WTC11 (cell line): Measurements from ENCODE around the gene MAP3K14. TPM values are rescaled to one million over a fixed set of nuclear protein-coding genes. Genes with fewer than 3 reads are reported as not detected.

Experiments
- ATAC-seq: fragments of 200-7000 bp; cut with Tn5 transposase; 2 replicates; pipeline ENCODE4 v1.10.0; 2021; ENCODE audit warnings: mild to moderate bottlenecking, moderate library complexity
- CTCF ChIA-PET: fragments of 300-600 bp; sonication (Branson Sonifier 250); formaldehyde crosslinking; loops from one replicate; lab custom pipeline; 2021; ENCODE audit warnings: antibody characterized with exemption; lab: Charles Lee
- POLR2A ChIA-PET: fragments of 350-600 bp; sonication (Branson Sonifier 250); formaldehyde crosslinking; loops from one replicate; lab custom pipeline; 2021; ENCODE audit warnings: antibody characterized with exemption; lab: Charles Lee
- DNase-seq: peaks from one replicate; pipeline ENCODE4 v3.0.0; 2021; ENCODE audit warnings: low spot score
- H3K27ac Mint-ChIP-seq: 2 replicates; pipeline ENCODE4 v1.8.0; 2021; ENCODE audit warnings: mixed read lengths
- H3K27me3 Mint-ChIP-seq: 2 replicates; pipeline ENCODE4 v1.8.0; 2021; ENCODE audit warnings: low read depth, mild to moderate bottlenecking, moderate library complexity, mixed read lengths
- H3K36me3 Mint-ChIP-seq: 2 replicates; pipeline ENCODE4 v1.8.0; 2021; ENCODE audit warnings: mixed read lengths
- H3K4me1 Mint-ChIP-seq: 2 replicates; pipeline ENCODE4 v1.8.0; 2022; ENCODE audit warnings: mixed read lengths
- H3K4me3 Mint-ChIP-seq: 2 replicates; pipeline ENCODE4 v1.8.0; 2021; ENCODE audit warnings: mild to moderate bottlenecking, moderate library complexity, mixed read lengths
- H3K9me3 Mint-ChIP-seq: 2 replicates; pipeline ENCODE4 v1.8.0; 2021; ENCODE audit warnings: mixed read lengths
- CBFB ChIP-seq: sonication (generic); formaldehyde crosslinking; IDR thresholded peaks from 2 replicates; pipeline ENCODE4 v1.8.1; 2022; ENCODE audit warnings: mild to moderate bottlenecking, low read depth, missing genetic modification reagents
- CREM ChIP-seq: sonication (generic); formaldehyde crosslinking; IDR thresholded peaks from 2 replicates; pipeline ENCODE4 v1.8.1; 2022; ENCODE audit warnings: mild to moderate bottlenecking, missing genetic modification reagents, moderate library complexity
- GABPB1 ChIP-seq: sonication (generic); formaldehyde crosslinking; IDR thresholded peaks from 2 replicates; pipeline ENCODE4 v1.8.1; 2023; ENCODE audit warnings: mild to moderate bottlenecking, missing genetic modification reagents
- KAT7 ChIP-seq: sonication (generic); formaldehyde crosslinking; IDR thresholded peaks from 2 replicates; pipeline ENCODE4 v1.8.1; 2023; ENCODE audit warnings: missing genetic modification reagents, mild to moderate bottlenecking, borderline replicate concordance
- NR2C2 ChIP-seq: sonication (generic); formaldehyde crosslinking; IDR thresholded peaks from 2 replicates; pipeline ENCODE4 v1.8.0; 2022; ENCODE audit warnings: mild to moderate bottlenecking, missing genetic modification reagents
- SMAD4 ChIP-seq: sonication (generic); formaldehyde crosslinking; IDR thresholded peaks from 2 replicates; pipeline ENCODE4 v1.8.0; 2022; ENCODE audit warnings: mild to moderate bottlenecking, missing genetic modification reagents
- ZBTB21 ChIP-seq: sonication (generic); formaldehyde crosslinking; IDR thresholded peaks from 2 replicates; pipeline ENCODE4 v1.8.1; 2023; ENCODE audit warnings: mild to moderate bottlenecking, missing genetic modification reagents, borderline replicate concordance
- ZNF121 ChIP-seq: sonication (generic); formaldehyde crosslinking; IDR thresholded peaks from 2 replicates; pipeline ENCODE4 v1.8.0; 2023; ENCODE audit warnings: missing genetic modification reagents
- ZNF263 ChIP-seq: sonication (generic); formaldehyde crosslinking; IDR thresholded peaks from 2 replicates; pipeline ENCODE4 v1.8.1; 2022; ENCODE audit warnings: low read depth, mild to moderate bottlenecking, moderate library complexity, missing genetic modification reagents
- ZNF317 ChIP-seq: sonication (generic); formaldehyde crosslinking; IDR thresholded peaks from 2 replicates; pipeline ENCODE4 v1.8.1; 2023; ENCODE audit warnings: low read depth, mild to moderate bottlenecking, moderate library complexity, missing genetic modification reagents, borderline replicate concordance
- ZNF423 ChIP-seq: fragments of 250-450 bp; sonication (Bioruptor Pico); IDR thresholded peaks from 2 replicates; pipeline ENCODE4 v2.1.2; 2022; ENCODE audit warnings: mild to moderate bottlenecking, moderate library complexity
- ZNF532 ChIP-seq: fragments of 250-450 bp; sonication (Bioruptor Pico); IDR thresholded peaks from 2 replicates; pipeline ENCODE4 v1.9.0; 2021; ENCODE audit warnings: mild to moderate bottlenecking, borderline replicate concordance
- total RNA-seq: library from RNA; stranded (reverse); gene quantifications from 3 replicates; pipeline ENCODE4 v1.2.3, GENCODE V29; 2021
- TF ChIP-seq, protein P1 (sequence below): sonication (generic); formaldehyde crosslinking; IDR thresholded peaks from 2 replicates; pipeline ENCODE4 v1.8.0; 2023; ENCODE audit warnings: missing genetic modification reagents, mild to moderate bottlenecking, borderline replicate concordance
- TF ChIP-seq, protein P2 (sequence below): sonication (generic); formaldehyde crosslinking; conservative IDR thresholded peaks from 2 replicates; pipeline ENCODE4 v1.8.1; 2022; ENCODE audit warnings: mild to moderate bottlenecking, missing genetic modification reagents
- TF ChIP-seq, protein P3 (sequence below): sonication (generic); formaldehyde crosslinking; IDR thresholded peaks from 2 replicates; pipeline ENCODE4 v1.8.1; 2023; ENCODE audit warnings: mild to moderate bottlenecking, missing genetic modification reagents, borderline replicate concordance
- TF ChIP-seq, protein P4 (sequence below): fragments of 250-450 bp; sonication (Bioruptor Pico); IDR thresholded peaks from 2 replicates; pipeline ENCODE4 v1.8.0; 2021; ENCODE audit warnings: mild to moderate bottlenecking

The MAP3K14 gene
- total RNA-seq, 1 experiment from 2014 or later, result 4.0 TPM

GRCh38 chr17:45357364-45357997 is 40.7 kb upstream of the MAP3K14 start (continued):
- no peak for TF ChIP-seq ZNF532
- TF ChIP-seq KAT7 (CRISPR knock-in tag), result no peak

GRCh38 chr17:45355087-45355486 is 38.3 kb upstream of the MAP3K14 start:
- H3K27me3 Mint-ChIP-seq, result peaks cover 19% of the 10 kb centered on the region
- CTCF ChIA-PET, result interaction anchor here (1.0 kb wide), 1 partner anchor 84 kb away, joined by 3 read pairs; no protein-coding TSS in a partner anchor
- DNase-seq, result peak; percentile 1
- H3K9me3 Mint-ChIP-seq, result peaks cover 21% of the 10 kb centered on the region
- H3K4me3 Mint-ChIP-seq, result no peak overlapping the region
- no peak for ATAC-seq
- no peaks in the 10 kb centered on the region for H3K4me1 Mint-ChIP-seq
- no peak for TF ChIP-seq ZBTB21 (CRISPR knock-in tag)
- TF ChIP-seq SMAD4 (CRISPR knock-in tag), result no peak
- no peak for TF ChIP-seq CREM (CRISPR knock-in tag)
- TF ChIP-seq, protein P1, sequence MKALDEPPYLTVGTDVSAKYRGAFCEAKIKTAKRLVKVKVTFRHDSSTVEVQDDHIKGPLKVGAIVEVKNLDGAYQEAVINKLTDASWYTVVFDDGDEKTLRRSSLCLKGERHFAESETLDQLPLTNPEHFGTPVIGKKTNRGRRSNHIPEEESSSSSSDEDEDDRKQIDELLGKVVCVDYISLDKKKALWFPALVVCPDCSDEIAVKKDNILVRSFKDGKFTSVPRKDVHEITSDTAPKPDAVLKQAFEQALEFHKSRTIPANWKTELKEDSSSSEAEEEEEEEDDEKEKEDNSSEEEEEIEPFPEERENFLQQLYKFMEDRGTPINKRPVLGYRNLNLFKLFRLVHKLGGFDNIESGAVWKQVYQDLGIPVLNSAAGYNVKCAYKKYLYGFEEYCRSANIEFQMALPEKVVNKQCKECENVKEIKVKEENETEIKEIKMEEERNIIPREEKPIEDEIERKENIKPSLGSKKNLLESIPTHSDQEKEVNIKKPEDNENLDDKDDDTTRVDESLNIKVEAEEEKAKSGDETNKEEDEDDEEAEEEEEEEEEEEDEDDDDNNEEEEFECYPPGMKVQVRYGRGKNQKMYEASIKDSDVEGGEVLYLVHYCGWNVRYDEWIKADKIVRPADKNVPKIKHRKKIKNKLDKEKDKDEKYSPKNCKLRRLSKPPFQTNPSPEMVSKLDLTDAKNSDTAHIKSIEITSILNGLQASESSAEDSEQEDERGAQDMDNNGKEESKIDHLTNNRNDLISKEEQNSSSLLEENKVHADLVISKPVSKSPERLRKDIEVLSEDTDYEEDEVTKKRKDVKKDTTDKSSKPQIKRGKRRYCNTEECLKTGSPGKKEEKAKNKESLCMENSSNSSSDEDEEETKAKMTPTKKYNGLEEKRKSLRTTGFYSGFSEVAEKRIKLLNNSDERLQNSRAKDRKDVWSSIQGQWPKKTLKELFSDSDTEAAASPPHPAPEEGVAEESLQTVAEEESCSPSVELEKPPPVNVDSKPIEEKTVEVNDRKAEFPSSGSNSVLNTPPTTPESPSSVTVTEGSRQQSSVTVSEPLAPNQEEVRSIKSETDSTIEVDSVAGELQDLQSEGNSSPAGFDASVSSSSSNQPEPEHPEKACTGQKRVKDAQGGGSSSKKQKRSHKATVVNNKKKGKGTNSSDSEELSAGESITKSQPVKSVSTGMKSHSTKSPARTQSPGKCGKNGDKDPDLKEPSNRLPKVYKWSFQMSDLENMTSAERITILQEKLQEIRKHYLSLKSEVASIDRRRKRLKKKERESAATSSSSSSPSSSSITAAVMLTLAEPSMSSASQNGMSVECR, result no peak
- TF ChIP-seq, protein P2, sequence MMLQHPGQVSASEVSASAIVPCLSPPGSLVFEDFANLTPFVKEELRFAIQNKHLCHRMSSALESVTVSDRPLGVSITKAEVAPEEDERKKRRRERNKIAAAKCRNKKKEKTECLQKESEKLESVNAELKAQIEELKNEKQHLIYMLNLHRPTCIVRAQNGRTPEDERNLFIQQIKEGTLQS (CRISPR knock-in tag), result no peak
- no peak for TF ChIP-seq ZNF263
- POLR2A ChIA-PET, result interaction anchor here (0.6 kb wide), 1 partner anchor 76 kb away, joined by 7 read pairs; no protein-coding TSS in a partner anchor
- H3K27ac Mint-ChIP-seq, result no peak overlapping the region
- no peaks in the 10 kb centered on the region for H3K36me3 Mint-ChIP-seq

DNA sequence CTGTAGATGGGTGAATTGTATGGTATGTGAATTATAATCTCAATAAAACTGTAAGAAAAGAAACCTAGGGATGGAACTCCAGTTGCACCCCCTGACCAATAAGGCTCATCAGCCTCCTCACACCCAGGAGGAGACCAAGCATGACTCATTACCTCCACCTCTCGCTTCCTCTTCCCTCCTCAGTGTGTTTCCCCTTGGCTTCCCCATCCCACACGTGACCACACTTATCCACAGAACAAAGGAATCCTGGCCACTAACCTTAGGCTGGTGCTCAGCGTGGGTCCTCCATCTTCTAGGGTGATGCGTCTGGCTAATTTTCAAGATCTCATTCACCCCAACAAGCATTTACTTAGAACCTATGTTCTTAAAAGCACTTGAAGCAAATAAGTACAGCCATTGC is 36.2 kb upstream of the MAP3K14 start:
- Mint-ChIP-seq H3K36me3 (no peaks in the 10 kb centered on the region), H3K4me3 (no peak overlapping the region), H3K9me3 (peaks cover 21% of the 10 kb centered on the region), H3K27me3 (peaks cover 21% of the 10 kb centered on the region), H3K27ac (no peak overlapping the region), H3K4me1 (no peaks in the 10 kb centered on the region)
- POLR2A ChIA-PET, result no interaction called here
- no peak for ATAC-seq
- CTCF ChIA-PET, result no interaction called here
- DNase-seq, result no peak
- no peak for TF ChIP-seq ZNF317 (CRISPR knock-in tag)
- TF ChIP-seq ZNF423 (CRISPR knock-in tag), result no peak
- no peak for TF ChIP-seq CBFB
- no peak for TF ChIP-seq ZNF121
- no peak for TF ChIP-seq GABPB1 (CRISPR knock-in tag)
- TF ChIP-seq, protein P3, sequence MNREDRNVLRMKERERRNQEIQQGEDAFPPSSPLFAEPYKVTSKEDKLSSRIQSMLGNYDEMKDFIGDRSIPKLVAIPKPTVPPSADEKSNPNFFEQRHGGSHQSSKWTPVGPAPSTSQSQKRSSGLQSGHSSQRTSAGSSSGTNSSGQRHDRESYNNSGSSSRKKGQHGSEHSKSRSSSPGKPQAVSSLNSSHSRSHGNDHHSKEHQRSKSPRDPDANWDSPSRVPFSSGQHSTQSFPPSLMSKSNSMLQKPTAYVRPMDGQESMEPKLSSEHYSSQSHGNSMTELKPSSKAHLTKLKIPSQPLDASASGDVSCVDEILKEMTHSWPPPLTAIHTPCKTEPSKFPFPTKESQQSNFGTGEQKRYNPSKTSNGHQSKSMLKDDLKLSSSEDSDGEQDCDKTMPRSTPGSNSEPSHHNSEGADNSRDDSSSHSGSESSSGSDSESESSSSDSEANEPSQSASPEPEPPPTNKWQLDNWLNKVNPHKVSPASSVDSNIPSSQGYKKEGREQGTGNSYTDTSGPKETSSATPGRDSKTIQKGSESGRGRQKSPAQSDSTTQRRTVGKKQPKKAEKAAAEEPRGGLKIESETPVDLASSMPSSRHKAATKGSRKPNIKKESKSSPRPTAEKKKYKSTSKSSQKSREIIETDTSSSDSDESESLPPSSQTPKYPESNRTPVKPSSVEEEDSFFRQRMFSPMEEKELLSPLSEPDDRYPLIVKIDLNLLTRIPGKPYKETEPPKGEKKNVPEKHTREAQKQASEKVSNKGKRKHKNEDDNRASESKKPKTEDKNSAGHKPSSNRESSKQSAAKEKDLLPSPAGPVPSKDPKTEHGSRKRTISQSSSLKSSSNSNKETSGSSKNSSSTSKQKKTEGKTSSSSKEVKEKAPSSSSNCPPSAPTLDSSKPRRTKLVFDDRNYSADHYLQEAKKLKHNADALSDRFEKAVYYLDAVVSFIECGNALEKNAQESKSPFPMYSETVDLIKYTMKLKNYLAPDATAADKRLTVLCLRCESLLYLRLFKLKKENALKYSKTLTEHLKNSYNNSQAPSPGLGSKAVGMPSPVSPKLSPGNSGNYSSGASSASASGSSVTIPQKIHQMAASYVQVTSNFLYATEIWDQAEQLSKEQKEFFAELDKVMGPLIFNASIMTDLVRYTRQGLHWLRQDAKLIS (CRISPR knock-in tag), result no peak
- no peak for TF ChIP-seq ZNF263
- TF ChIP-seq CREM (CRISPR knock-in tag), result no peak
- TF ChIP-seq, protein P2 (CRISPR knock-in tag), result no peak
- TF ChIP-seq NR2C2 (CRISPR knock-in tag), result no peak
- TF ChIP-seq, protein P4, sequence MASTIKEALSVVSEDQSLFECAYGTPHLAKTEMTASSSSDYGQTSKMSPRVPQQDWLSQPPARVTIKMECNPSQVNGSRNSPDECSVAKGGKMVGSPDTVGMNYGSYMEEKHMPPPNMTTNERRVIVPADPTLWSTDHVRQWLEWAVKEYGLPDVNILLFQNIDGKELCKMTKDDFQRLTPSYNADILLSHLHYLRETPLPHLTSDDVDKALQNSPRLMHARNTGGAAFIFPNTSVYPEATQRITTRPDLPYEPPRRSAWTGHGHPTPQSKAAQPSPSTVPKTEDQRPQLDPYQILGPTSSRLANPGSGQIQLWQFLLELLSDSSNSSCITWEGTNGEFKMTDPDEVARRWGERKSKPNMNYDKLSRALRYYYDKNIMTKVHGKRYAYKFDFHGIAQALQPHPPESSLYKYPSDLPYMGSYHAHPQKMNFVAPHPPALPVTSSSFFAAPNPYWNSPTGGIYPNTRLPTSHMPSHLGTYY (CRISPR knock-in tag), result no peak
